ENCODE data around the gene PCGF1.

PCGF1 gene

GRCh38 chr2:74507145-74507925 is at the start of gene PCGF1:
PCGF1 (minus strand) TSS chr2:74507695; CDS start chr2:74507668, 27 bp downstream.
- peak; percentile 100 for DNase-seq (ENCODE audit: low spot score)

- DNase-seq (ENCODE audit: low spot score), result no peak
Observed at GRCh38 chr2:74556831-74557370, 49.4 kb upstream of the PCGF1 start.

GRCh38 chr2:74556159-74556558 is 48.7 kb upstream of the PCGF1 start:
- no peak for DNase-seq (ENCODE audit: low spot score)

GRCh38 chr2:74555610-74556103 is 48.2 kb upstream of the PCGF1 start:
- no peak for DNase-seq (ENCODE audit: low spot score)

GRCh38 chr2:74554820-74555531 is 47.5 kb upstream of the PCGF1 start:
- DNase-seq (ENCODE audit: low spot score), result no peak

GRCh38 chr2:74553892-74554819 is 46.7 kb upstream of the PCGF1 start, which contains the start of the genes DOK1 and LOXL3:
DOK1 (plus strand) TSS chr2:74554720; CDS start chr2:74554755, 35 bp downstream.
LOXL3 (minus strand) TSS chr2:74553942; CDS start chr2:74552634, 1,308 bp downstream.
- peak; percentile 69 for DNase-seq (ENCODE audit: low spot score)

GRCh38 chr2:74552914-74553811 is 45.7 kb upstream of the PCGF1 start:
- DNase-seq (ENCODE audit: low spot score), result no peak

- no peak for DNase-seq (ENCODE audit: low spot score)
Observed at GRCh38 chr2:74551942-74552913, 44.7 kb upstream of the PCGF1 start.

GRCh38 chr2:74551530-74551929 is 44.0 kb upstream of the PCGF1 start:
- no peak for DNase-seq (ENCODE audit: low spot score)

- no peak for DNase-seq (ENCODE audit: low spot score)
Observed at GRCh38 chr2:74550231-74550630, 42.7 kb upstream of the PCGF1 start.

GRCh38 chr2:74548900-74549826 is 41.7 kb upstream of the PCGF1 start:
- DNase-seq (ENCODE audit: low spot score), result peak; percentile 18

- no peak for DNase-seq (ENCODE audit: low spot score)
Observed at GRCh38 chr2:74548285-74548899, 40.9 kb upstream of the PCGF1 start.

- DNase-seq (ENCODE audit: low spot score), result no peak
Observed at GRCh38 chr2:74546004-74546403, 38.5 kb upstream of the PCGF1 start.

- DNase-seq (ENCODE audit: low spot score), result no peak
Observed at GRCh38 chr2:74544634-74545033, 37.1 kb upstream of the PCGF1 start.

- DNase-seq (ENCODE audit: low spot score), result no peak
Observed at GRCh38 chr2:74542978-74543377, 35.5 kb upstream of the PCGF1 start.

- no peak for DNase-seq (ENCODE audit: low spot score)
Observed at GRCh38 chr2:74540291-74540690, 32.8 kb upstream of the PCGF1 start.

GRCh38 chr2:74538881-74539339 is 31.4 kb upstream of the PCGF1 start:
- DNase-seq (ENCODE audit: low spot score), result no peak

- no peak for DNase-seq (ENCODE audit: low spot score)
Observed at GRCh38 chr2:74537140-74537539, 29.6 kb upstream of the PCGF1 start.
